ENCODE data around the gene TNFRSF1A. TPM values are rescaled to one million over a fixed set of nuclear protein-coding genes. Genes with fewer than 3 reads are reported as not detected.

TNFRSF1A gene
- total RNA-seq, 1 experiment from 2014 or later, result 108 TPM

DNA sequence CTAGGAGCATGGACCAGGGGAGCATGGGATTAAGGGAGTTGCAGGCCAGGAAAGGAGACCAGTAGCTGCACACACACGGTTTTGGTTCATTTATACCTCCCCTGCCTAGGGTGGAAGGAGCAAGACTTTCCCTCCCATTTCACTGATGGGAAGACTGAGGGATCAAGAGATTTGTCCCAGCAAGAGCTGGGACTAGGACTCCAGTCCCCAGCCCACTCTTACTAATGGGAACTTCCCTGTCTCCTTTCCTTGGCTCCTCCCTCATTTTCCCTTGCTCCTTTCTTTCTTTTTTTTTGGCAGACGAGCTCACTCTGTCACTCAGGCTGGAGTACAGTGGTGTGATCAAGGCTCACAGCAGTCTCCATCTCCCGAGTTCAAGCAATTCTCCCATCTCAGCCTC is 20.5 kb upstream of the TNFRSF1A start:
- ChIA-PET POLR2A (interaction anchor here (0.8 kb wide), 1 partner anchor 36 kb away, joined by 3 read pairs; no protein-coding TSS in a partner anchor), CTCF (interaction anchor here (1.1 kb wide), 1 partner anchor 36 kb away, joined by 7 read pairs; no protein-coding TSS in a partner anchor)
- no peak for ATAC-seq
- BruUV-seq (replicated peaks), result no TSS peak
- Histone ChIP-seq H3K4me3 (ENCODE audit: low read depth in 2 of 2, low read length in 2 of 2) (no peak overlapping the region), H3K4me1 (ENCODE audit: control insufficient read depth, insufficient read depth, low read length) (peaks cover 7% of the 10 kb centered on the region), H3K36me3 (ENCODE audit: control insufficient read depth, insufficient read depth, low read length) (no peaks in the 10 kb centered on the region), H3K27me3 (ENCODE audit: control insufficient read depth, insufficient read depth, low read length) (no peaks in the 10 kb centered on the region), H3K9me3 (ENCODE audit: control insufficient read depth, insufficient read depth, low read depth, low read length) (no peaks in the 10 kb centered on the region), H3K27ac (ENCODE audit: low read length) (peak overlapping the region; percentile 77; the same call in 1 of the 2 replicates)
- intact Hi-C loops (cut with micrococcal nuclease; ENCODE audit: unreplicated experiment), result no loop called here
- TF ChIP-seq POLR2AphosphoS5 (IDR thresholded peaks at IDR 0.05; ENCODE audit: low read depth, low read length), result no peak
- TF ChIP-seq SIN3A (IDR thresholded peaks at IDR 0.05; ENCODE audit: borderline replicate concordance, insufficient read depth, low read depth, low read length), result no peak
- TF ChIP-seq, protein P1, sequence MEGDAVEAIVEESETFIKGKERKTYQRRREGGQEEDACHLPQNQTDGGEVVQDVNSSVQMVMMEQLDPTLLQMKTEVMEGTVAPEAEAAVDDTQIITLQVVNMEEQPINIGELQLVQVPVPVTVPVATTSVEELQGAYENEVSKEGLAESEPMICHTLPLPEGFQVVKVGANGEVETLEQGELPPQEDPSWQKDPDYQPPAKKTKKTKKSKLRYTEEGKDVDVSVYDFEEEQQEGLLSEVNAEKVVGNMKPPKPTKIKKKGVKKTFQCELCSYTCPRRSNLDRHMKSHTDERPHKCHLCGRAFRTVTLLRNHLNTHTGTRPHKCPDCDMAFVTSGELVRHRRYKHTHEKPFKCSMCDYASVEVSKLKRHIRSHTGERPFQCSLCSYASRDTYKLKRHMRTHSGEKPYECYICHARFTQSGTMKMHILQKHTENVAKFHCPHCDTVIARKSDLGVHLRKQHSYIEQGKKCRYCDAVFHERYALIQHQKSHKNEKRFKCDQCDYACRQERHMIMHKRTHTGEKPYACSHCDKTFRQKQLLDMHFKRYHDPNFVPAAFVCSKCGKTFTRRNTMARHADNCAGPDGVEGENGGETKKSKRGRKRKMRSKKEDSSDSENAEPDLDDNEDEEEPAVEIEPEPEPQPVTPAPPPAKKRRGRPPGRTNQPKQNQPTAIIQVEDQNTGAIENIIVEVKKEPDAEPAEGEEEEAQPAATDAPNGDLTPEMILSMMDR (IDR thresholded peaks at IDR 0.05), result no peak
- TF ChIP-seq, protein P2, sequence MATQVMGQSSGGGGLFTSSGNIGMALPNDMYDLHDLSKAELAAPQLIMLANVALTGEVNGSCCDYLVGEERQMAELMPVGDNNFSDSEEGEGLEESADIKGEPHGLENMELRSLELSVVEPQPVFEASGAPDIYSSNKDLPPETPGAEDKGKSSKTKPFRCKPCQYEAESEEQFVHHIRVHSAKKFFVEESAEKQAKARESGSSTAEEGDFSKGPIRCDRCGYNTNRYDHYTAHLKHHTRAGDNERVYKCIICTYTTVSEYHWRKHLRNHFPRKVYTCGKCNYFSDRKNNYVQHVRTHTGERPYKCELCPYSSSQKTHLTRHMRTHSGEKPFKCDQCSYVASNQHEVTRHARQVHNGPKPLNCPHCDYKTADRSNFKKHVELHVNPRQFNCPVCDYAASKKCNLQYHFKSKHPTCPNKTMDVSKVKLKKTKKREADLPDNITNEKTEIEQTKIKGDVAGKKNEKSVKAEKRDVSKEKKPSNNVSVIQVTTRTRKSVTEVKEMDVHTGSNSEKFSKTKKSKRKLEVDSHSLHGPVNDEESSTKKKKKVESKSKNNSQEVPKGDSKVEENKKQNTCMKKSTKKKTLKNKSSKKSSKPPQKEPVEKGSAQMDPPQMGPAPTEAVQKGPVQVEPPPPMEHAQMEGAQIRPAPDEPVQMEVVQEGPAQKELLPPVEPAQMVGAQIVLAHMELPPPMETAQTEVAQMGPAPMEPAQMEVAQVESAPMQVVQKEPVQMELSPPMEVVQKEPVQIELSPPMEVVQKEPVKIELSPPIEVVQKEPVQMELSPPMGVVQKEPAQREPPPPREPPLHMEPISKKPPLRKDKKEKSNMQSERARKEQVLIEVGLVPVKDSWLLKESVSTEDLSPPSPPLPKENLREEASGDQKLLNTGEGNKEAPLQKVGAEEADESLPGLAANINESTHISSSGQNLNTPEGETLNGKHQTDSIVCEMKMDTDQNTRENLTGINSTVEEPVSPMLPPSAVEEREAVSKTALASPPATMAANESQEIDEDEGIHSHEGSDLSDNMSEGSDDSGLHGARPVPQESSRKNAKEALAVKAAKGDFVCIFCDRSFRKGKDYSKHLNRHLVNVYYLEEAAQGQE (IDR thresholded peaks at IDR 0.05; ENCODE audit: insufficient read depth in 1 of 2, low read depth in 2 of 2, low read length in 1 of 2), result no peak
- no peak for TF ChIP-seq TCF7L2 (IDR thresholded peaks at IDR 0.05; ENCODE audit: low read depth, low read length)
- in situ Hi-C loops (cut with HindIII; ENCODE audit: low pct_unique_long_range_greater_than_20kb, low sequenced_read_pairs), result no loop called here
- no peak for DNase-seq (ENCODE audit: low read depth, low spot score)

DNA sequence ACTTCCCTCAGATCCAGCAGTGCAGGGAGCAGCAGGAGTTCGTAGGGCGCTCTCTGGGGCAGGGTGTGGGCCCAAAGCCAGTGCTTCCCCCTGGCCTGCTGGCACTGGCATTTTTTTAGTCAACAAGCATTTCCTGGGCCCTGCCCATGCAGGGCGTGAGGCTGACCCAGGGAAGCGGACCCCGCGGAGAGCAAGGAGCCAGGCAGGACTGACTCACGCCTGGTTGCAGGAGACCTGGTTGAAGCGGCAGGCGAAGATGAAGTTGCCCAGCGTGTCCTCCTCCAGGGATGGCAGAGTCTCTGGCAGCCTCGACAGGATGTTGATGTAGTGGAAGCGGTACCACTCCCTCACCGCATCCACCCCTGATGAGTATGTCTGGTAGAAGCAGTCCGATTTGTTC is 20.0 kb upstream of the TNFRSF1A start:
- Histone ChIP-seq H3K27me3 (ENCODE audit: control insufficient read depth, insufficient read depth, low read length) (no peaks in the 10 kb centered on the region), H3K4me3 (ENCODE audit: low read depth in 2 of 2, low read length in 2 of 2) (no peak overlapping the region), H3K4me1 (ENCODE audit: control insufficient read depth, insufficient read depth, low read length) (peaks cover 6% of the 10 kb centered on the region), H3K9me3 (ENCODE audit: control insufficient read depth, insufficient read depth, low read depth, low read length) (no peaks in the 10 kb centered on the region), H3K27ac (ENCODE audit: low read length) (0 out of 2 replicates have a peak overlapping the region, but pooled peaks have one; percentile 77), H3K36me3 (ENCODE audit: control insufficient read depth, insufficient read depth, low read length) (no peaks in the 10 kb centered on the region)
- TF ChIP-seq TCF7L2 (IDR thresholded peaks at IDR 0.05; ENCODE audit: low read depth, low read length) (no peak), POLR2AphosphoS5 (IDR thresholded peaks at IDR 0.05; ENCODE audit: low read depth, low read length) (no peak), SIN3A (IDR thresholded peaks at IDR 0.05; ENCODE audit: borderline replicate concordance, insufficient read depth, low read depth, low read length) (no peak)
- TF ChIP-seq, protein P2 (IDR thresholded peaks at IDR 0.05; ENCODE audit: insufficient read depth in 1 of 2, low read depth in 2 of 2, low read length in 1 of 2), result no peak
- TF ChIP-seq, protein P1 (IDR thresholded peaks at IDR 0.05), result no peak
- in situ Hi-C loops (cut with HindIII; ENCODE audit: low pct_unique_long_range_greater_than_20kb, low sequenced_read_pairs), result no loop called here
- ATAC-seq, result no peak
- no TSS peak for BruUV-seq (replicated peaks)
- no peak for DNase-seq (ENCODE audit: low read depth, low spot score)
- intact Hi-C loops (cut with micrococcal nuclease; ENCODE audit: unreplicated experiment), result no loop called here
- ChIA-PET POLR2A (no interaction called here), CTCF (no interaction called here)
